Natural killer cell (primary cell): Measurements from ENCODE around the gene IRGQ. TPM values are rescaled to one million over a fixed set of nuclear protein-coding genes. Genes with fewer than 3 reads are reported as not detected.

Experiments
- ATAC-seq, 3 donors: fragments of 150-1000 bp in 2 of 3; fragments of 200-7000 bp in 1 of 3; cut with Tn5 transposase; 1 replicate in 1 of 3; 2 replicates in 2 of 3; pipeline ENCODE4 v1.10.0; 2021; ENCODE audit warnings: mild to moderate bottlenecking in 2 of 3, moderate library complexity in 2 of 3
- DNase-seq, 2 donors: peaks; one replicate each; pipeline versions ENCODE4 v3.0.0 to v3.0.0-alpha.2; 2013 to 2021; ENCODE audit warnings: mixed read lengths in 1 of 2
- H3K27ac ChIP-seq: one replicate; pipeline ENCODE4 v1.5.1; 2013; ENCODE audit warnings: mild to moderate bottlenecking, low read length
- H3K27me3 ChIP-seq: one replicate; pipeline ENCODE4 v1.6.1; 2013; ENCODE audit warnings: low read length; ENCODE audit not compliant: control insufficient read depth, insufficient read depth
- H3K36me3 ChIP-seq: one replicate; pipeline ENCODE4 v1.6.1; 2013; ENCODE audit warnings: low read length; ENCODE audit not compliant: control insufficient read depth, insufficient read depth
- H3K4me1 ChIP-seq: one replicate; pipeline ENCODE4 v1.6.1; 2013; ENCODE audit warnings: low read length; ENCODE audit not compliant: control insufficient read depth, insufficient read depth
- H3K4me3 ChIP-seq: one replicate; pipeline ENCODE4 v1.5.1; 2013; ENCODE audit warnings: low read length
- H3K9me3 ChIP-seq: one replicate; pipeline ENCODE4 v1.6.1; 2013; ENCODE audit warnings: low read length; ENCODE audit not compliant: control insufficient read depth, insufficient read depth
- H3K27ac Mint-ChIP-seq, 2 donors: one replicate each; pipeline ENCODE4 v1.8.0; 2022; ENCODE audit warnings: mild to moderate bottlenecking in 2 of 2, mixed read lengths in 2 of 2, moderate library complexity in 1 of 2
- H3K27me3 Mint-ChIP-seq, 2 donors: one replicate each; pipeline ENCODE4 v1.8.0; 2022; ENCODE audit warnings: low read depth in 2 of 2, mixed read lengths in 2 of 2
- H3K36me3 Mint-ChIP-seq: one replicate; pipeline ENCODE4 v1.8.0; 2022; ENCODE audit warnings: mixed read lengths
- H3K4me1 Mint-ChIP-seq, 2 donors: one replicate each; pipeline ENCODE4 v1.8.0; 2022; ENCODE audit warnings: mixed read lengths in 2 of 2
- H3K4me3 Mint-ChIP-seq: one replicate; pipeline ENCODE4 v1.8.0; 2022; ENCODE audit warnings: mild to moderate bottlenecking, moderate library complexity, mixed read lengths
- H3K9me3 Mint-ChIP-seq, 2 donors: one replicate each; pipeline ENCODE4 v1.8.0; 2022; ENCODE audit warnings: mixed read lengths in 2 of 2
- WGBS: methylation state at CpG from one replicate; pipeline ENCODE4 v1.1.7; 2013; ENCODE audit warnings: missing lambda C conversion rate; ENCODE audit not compliant: insufficient coverage; 5-methylcytosine and 5-hydroxymethylcytosine counted together
- intact Hi-C: fragments of 100-400 bp; cut with micrococcal nuclease; formaldehyde crosslinking; loops from one replicate; pipeline ENCODE4 v1.14.2; 2022
- total RNA-seq, 4 donors: library from RNA; stranded (reverse); fragments of 120-200 nt in 1 of 4; gene quantifications; one replicate each; pipeline versions ENCODE4 v1.2.3 to v1.2.4, GENCODE V29; 2013 to 2022
- TF ChIP-seq, protein P1 (sequence below): fragments of 200-600 bp; IDR thresholded peaks from one replicate; pipeline ENCODE4 v1.8.0; 2022; ENCODE audit warnings: antibody characterized with exemption

The IRGQ gene
- total RNA-seq, 3 donors from 2014 or later (not counting 1 experiment from before 2014, with no cell fraction given) = 28.5 to 43.7 (median 32.2) TPM

DNA sequence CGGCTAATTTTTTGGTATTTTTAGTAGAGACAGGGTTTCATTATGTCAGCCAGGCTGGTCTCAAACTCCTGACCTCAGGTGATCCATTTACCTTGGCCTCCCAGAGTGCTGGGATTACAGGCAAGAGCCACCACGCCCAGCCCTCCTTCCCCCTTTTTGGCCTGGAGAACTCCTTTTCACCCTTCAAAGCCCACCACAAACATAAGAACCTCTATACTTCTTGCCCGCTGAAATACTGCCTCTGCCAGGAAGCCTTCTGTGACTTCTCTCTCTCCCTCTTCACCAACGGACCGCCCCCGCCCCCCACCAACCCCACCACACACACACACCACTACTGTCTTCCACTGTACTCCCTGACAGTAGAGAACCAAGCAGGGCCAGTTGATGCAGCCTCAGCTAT lies 21.0 kb upstream of the IRGQ start:
- H3K4me3 ChIP-seq = no peak overlapping the region
- peaks cover 16% of the 10 kb centered on the region for H3K36me3 ChIP-seq
- peaks cover 18% of the 10 kb centered on the region for H3K4me1 ChIP-seq
- Mint-ChIP-seq H3K27ac (peak overlapping the region; percentile 35 to 72), H3K4me1 (peaks cover 41 to 69% of the 10 kb centered on the region in 2 donors), H3K27me3 (no peaks in the 10 kb centered on the region), H3K36me3 (no peaks in the 10 kb centered on the region), H3K9me3 (no peaks in the 10 kb centered on the region), H3K4me3 (no peak overlapping the region)
- intact Hi-C loops = no loop called here
- DNase-seq = no peak
- TF ChIP-seq, protein P1, sequence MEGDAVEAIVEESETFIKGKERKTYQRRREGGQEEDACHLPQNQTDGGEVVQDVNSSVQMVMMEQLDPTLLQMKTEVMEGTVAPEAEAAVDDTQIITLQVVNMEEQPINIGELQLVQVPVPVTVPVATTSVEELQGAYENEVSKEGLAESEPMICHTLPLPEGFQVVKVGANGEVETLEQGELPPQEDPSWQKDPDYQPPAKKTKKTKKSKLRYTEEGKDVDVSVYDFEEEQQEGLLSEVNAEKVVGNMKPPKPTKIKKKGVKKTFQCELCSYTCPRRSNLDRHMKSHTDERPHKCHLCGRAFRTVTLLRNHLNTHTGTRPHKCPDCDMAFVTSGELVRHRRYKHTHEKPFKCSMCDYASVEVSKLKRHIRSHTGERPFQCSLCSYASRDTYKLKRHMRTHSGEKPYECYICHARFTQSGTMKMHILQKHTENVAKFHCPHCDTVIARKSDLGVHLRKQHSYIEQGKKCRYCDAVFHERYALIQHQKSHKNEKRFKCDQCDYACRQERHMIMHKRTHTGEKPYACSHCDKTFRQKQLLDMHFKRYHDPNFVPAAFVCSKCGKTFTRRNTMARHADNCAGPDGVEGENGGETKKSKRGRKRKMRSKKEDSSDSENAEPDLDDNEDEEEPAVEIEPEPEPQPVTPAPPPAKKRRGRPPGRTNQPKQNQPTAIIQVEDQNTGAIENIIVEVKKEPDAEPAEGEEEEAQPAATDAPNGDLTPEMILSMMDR = no peak
- no peaks in the 10 kb centered on the region for H3K27me3 ChIP-seq
- ATAC-seq = no peak
- no peak overlapping the region for H3K27ac ChIP-seq
- H3K9me3 ChIP-seq = no peaks in the 10 kb centered on the region
- 88% methylated on average over 6 of the region's 6 CpGs for WGBS

- Mint-ChIP-seq H3K27ac (peak overlapping the region; percentile 35 to 72), H3K4me1 (peaks cover 46 to 75% of the 10 kb centered on the region in 2 donors), H3K4me3 (no peak overlapping the region), H3K36me3 (no peaks in the 10 kb centered on the region), H3K9me3 (no peaks in the 10 kb centered on the region), H3K27me3 (no peaks in the 10 kb centered on the region)
- DNase-seq = no peak
- TF ChIP-seq, protein P1 = no peak
- intact Hi-C loops = no loop called here
- no CpG with 5 or more reads among the region's 1 CpG for WGBS
- Histone ChIP-seq H3K27ac (no peak overlapping the region), H3K27me3 (no peaks in the 10 kb centered on the region), H3K9me3 (no peaks in the 10 kb centered on the region), H3K4me3 (no peak overlapping the region), H3K36me3 (peaks cover 18% of the 10 kb centered on the region), H3K4me1 (peaks cover 18% of the 10 kb centered on the region)
- ATAC-seq = no peak
These were observed 20.4 kb upstream of the IRGQ start for GRCh38 chr19:43616306-43616705.

DNA sequence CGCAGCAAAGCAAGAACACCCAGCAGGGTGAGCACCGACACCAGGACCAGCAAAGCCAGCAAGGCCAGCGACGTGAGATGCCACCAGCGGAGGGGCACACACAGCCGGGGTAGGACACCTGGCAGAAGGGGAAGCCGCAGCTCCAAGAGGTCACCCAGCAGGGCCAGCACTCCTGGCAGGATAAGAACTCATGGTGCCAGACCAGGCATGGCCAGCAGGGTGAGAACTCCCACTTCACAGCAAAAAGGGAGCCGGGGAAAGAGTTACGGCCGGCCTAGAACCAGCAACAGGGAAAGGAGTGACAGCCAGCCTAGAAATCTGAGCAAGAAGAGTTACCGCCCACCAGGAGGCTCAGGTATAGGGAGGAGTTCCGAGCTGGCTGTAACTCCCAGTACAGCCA lies 16.4 kb upstream of the IRGQ start:
- peaks cover 18% of the 10 kb centered on the region for H3K36me3 ChIP-seq
- ATAC-seq (no peak), DNase-seq (no peak)
- TF ChIP-seq, protein P1 = no peak
- H3K27ac Mint-ChIP-seq = peak overlapping the region in 1 of 2 donors; percentile 5
- no peaks in the 10 kb centered on the region for H3K27me3 Mint-ChIP-seq
- no peaks in the 10 kb centered on the region for H3K27me3 ChIP-seq
- intact Hi-C loops = no loop called here
- no peak overlapping the region for H3K4me3 ChIP-seq
- H3K9me3 ChIP-seq = no peaks in the 10 kb centered on the region
- H3K4me3 Mint-ChIP-seq = no peak overlapping the region
- H3K4me1 Mint-ChIP-seq = peaks cover 24 to 73% of the 10 kb centered on the region in 2 donors
- no peaks in the 10 kb centered on the region for H3K4me1 ChIP-seq
- WGBS = 99% methylated on average over 12 of the region's 12 CpGs
- H3K9me3 Mint-ChIP-seq = no peaks in the 10 kb centered on the region
- no peak overlapping the region for H3K27ac ChIP-seq
- H3K36me3 Mint-ChIP-seq = no peaks in the 10 kb centered on the region

- ATAC-seq = no peak
- no peak within 1 kb of the TSS for H3K4me3 Mint-ChIP-seq
- peaks cover 18% of the 10 kb centered on the region for H3K36me3 ChIP-seq
- no peaks in the 10 kb centered on the region for H3K27me3 Mint-ChIP-seq
- intact Hi-C loops = no loop called here
- H3K27ac ChIP-seq = no peak within 1 kb of the TSS
- peaks cover 24 to 73% of the 10 kb centered on the region in 2 donors for H3K4me1 Mint-ChIP-seq
- H3K4me1 ChIP-seq = no peaks in the 10 kb centered on the region
- no peaks in the 10 kb centered on the region for H3K9me3 Mint-ChIP-seq
- H3K27ac Mint-ChIP-seq = peak within 1 kb of the TSS in 1 of 2 donors; percentile 52
- no peaks in the 10 kb centered on the region for H3K36me3 Mint-ChIP-seq
- DNase-seq = no peak
- H3K9me3 ChIP-seq = no peaks in the 10 kb centered on the region
- no peak within 1 kb of the TSS for H3K4me3 ChIP-seq
- H3K27me3 ChIP-seq = no peaks in the 10 kb centered on the region
- TF ChIP-seq, protein P1 = no peak
- WGBS = 98% methylated on average over 3 of the region's 3 CpGs
These were observed 15.9 kb upstream of the IRGQ start, which contains the start of gene SRRM5 for GRCh38 chr19:43611788-43612187. Gene SRRM5, plus strand, starts transcription at chr19:43612088. Its CDS starts 34 bp downstream, at chr19:43612122.
